Activated CD8-positive, alpha-beta memory T cell treated with anti-CD3 and anti-CD28 coated beads, Interleukin-2, amount 10 ng/mL, durations not matched to agents 7 days and 5 days (primary cell): ENCODE data around the gene GIT2. TPM values are rescaled to one million over a fixed set of nuclear protein-coding genes. Genes with fewer than 3 reads are reported as not detected.
"Not testable (repeated sequence)": the region's sequence is repeated elsewhere in the genome, so short reads cannot be mapped to it uniquely, and the experiment has no call there.

Experiments used
- ATAC-seq: fragments of 150-1000 bp; cut with Tn5 transposase; one replicate; pipeline ENCODE4 v1.10.0; 2021; ENCODE audit warnings: moderate library complexity
- CTCF ChIA-PET: fragments of 350-600 bp; sonication (Branson Sonifier 250); formaldehyde crosslinking; loops from one replicate; lab custom pipeline; 2021; ENCODE audit warnings: antibody characterized with exemption; lab: Charles Lee
- DNase-seq: peaks from one replicate; pipeline ENCODE4 v3.0.0-alpha.2; 2020
- H3K27ac Mint-ChIP-seq: one replicate; pipeline ENCODE4 v1.8.0; 2021; ENCODE audit warnings: mild to moderate bottlenecking, mixed read lengths
- H3K27me3 Mint-ChIP-seq: one replicate; pipeline ENCODE4 v1.8.0; 2021; ENCODE audit warnings: mixed read lengths
- H3K36me3 Mint-ChIP-seq: one replicate; pipeline ENCODE4 v1.8.0; 2021; ENCODE audit warnings: mild to moderate bottlenecking, mixed read lengths
- H3K4me1 Mint-ChIP-seq: one replicate; pipeline ENCODE4 v1.8.0; 2021; ENCODE audit warnings: mixed read lengths
- H3K4me3 Mint-ChIP-seq: one replicate; pipeline ENCODE4 v1.8.0; 2021; ENCODE audit warnings: mild to moderate bottlenecking, moderate library complexity, mixed read lengths
- H3K9me3 Mint-ChIP-seq: one replicate; pipeline ENCODE4 v1.8.0; 2022; ENCODE audit warnings: low read depth, mixed read lengths
- total RNA-seq, 2 experiments: library from RNA; stranded (reverse); gene quantifications; one replicate each; pipeline ENCODE4 v1.2.3, GENCODE V29; 2021

GIT2 gene
- total RNA-seq, 2 experiments from 2014 or later: 90.6 to 92.3 TPM

- peaks cover 22% of the 10 kb centered on the region for H3K4me1 Mint-ChIP-seq
- H3K4me3 Mint-ChIP-seq: no peak overlapping the region
- no peak for ATAC-seq
- CTCF ChIA-PET: interaction anchor here (1.0 kb wide), 1 partner anchor 73 kb away, joined by 4 read pairs; no protein-coding TSS in a partner anchor
- H3K27ac Mint-ChIP-seq: no peak overlapping the region
- H3K27me3 Mint-ChIP-seq: no peaks in the 10 kb centered on the region
- H3K36me3 Mint-ChIP-seq: peaks cover 47% of the 10 kb centered on the region
- H3K9me3 Mint-ChIP-seq: no peaks in the 10 kb centered on the region
- DNase-seq: no peak
Observed at GRCh38 chr12:110020956-110021355, 24.8 kb upstream of the GIT2 start.

- Mint-ChIP-seq H3K4me1 (peaks cover 44% of the 10 kb centered on the region), H3K9me3 (no peaks in the 10 kb centered on the region), H3K27me3 (no peaks in the 10 kb centered on the region), H3K36me3 (peaks cover 42% of the 10 kb centered on the region), H3K4me3 (peak overlapping the region; percentile 27), H3K27ac (peak overlapping the region; percentile 86)
- no peak for DNase-seq
- ATAC-seq: peak; percentile 79
- CTCF ChIA-PET: interaction anchor here (1.6 to 1.9 kb wide), 2 partner anchors 14 to 16 kb away, joined by 4 to 9 read pairs; no protein-coding TSS in a partner anchor
Observed at GRCh38 chr12:110015132-110015531, 19.0 kb upstream of the GIT2 start.

- Mint-ChIP-seq H3K27me3 (no peaks in the 10 kb centered on the region), H3K4me3 (no peak overlapping the region), H3K36me3 (peaks cover 38% of the 10 kb centered on the region), H3K27ac (peak overlapping the region; percentile 67), H3K9me3 (no peaks in the 10 kb centered on the region), H3K4me1 (peaks cover 64% of the 10 kb centered on the region)
- DNase-seq: no peak
- ATAC-seq: no peak
- CTCF ChIA-PET: interaction anchor here (1.2 kb wide), 1 partner anchor 13 kb away, joined by 3 read pairs; no protein-coding TSS in a partner anchor
Observed at GRCh38 chr12:110012659-110013058, 16.5 kb upstream of the GIT2 start.

GRCh38 chr12:110012137-110012536, 16.0 kb upstream of the GIT2 start:
- Mint-ChIP-seq H3K9me3 (no peaks in the 10 kb centered on the region), H3K27me3 (no peaks in the 10 kb centered on the region), H3K4me3 (no peak overlapping the region), H3K4me1 (peaks cover 64% of the 10 kb centered on the region), H3K36me3 (peaks cover 36% of the 10 kb centered on the region), H3K27ac (peak overlapping the region; percentile 67)
- DNase-seq (peak; percentile 45), ATAC-seq (no peak)
- CTCF ChIA-PET: interaction anchor here (1.2 kb wide), 1 partner anchor 12 kb away, joined by 3 read pairs; no protein-coding TSS in a partner anchor

GRCh38 chr12:110010853-110011723, 14.9 kb upstream of the GIT2 start:
- Mint-ChIP-seq H3K9me3 (no peaks in the 10 kb centered on the region), H3K27me3 (no peaks in the 10 kb centered on the region), H3K4me3 (peak overlapping the region; percentile 59), H3K36me3 (peaks cover 43% of the 10 kb centered on the region), H3K4me1 (peaks cover 69% of the 10 kb centered on the region), H3K27ac (peak overlapping the region; percentile 67)
- ATAC-seq: peak; percentile 24
- DNase-seq: peak; percentile 47
- CTCF ChIA-PET: interaction anchor here (0.7 to 1.9 kb wide), 2 partner anchors 11 to 715 kb away, joined by 3 to 9 read pairs; partner anchors contain the start of gene ANKRD13A

GRCh38 chr12:110008681-110009398, 12.7 kb upstream of the GIT2 start:
- Mint-ChIP-seq H3K36me3 (peaks cover 39% of the 10 kb centered on the region), H3K4me1 (peaks cover 78% of the 10 kb centered on the region), H3K4me3 (peak overlapping the region; percentile 46), H3K27ac (peak overlapping the region; percentile 83)
- DNase-seq: peak; percentile 43
- peak; percentile 20 for ATAC-seq
- not testable (repeated sequence) for H3K27me3 Mint-ChIP-seq, H3K9me3 Mint-ChIP-seq
- CTCF ChIA-PET: interaction anchor here (0.6 kb wide), 1 partner anchor 203 kb away, joined by 3 read pairs; no protein-coding TSS in a partner anchor

GRCh38 chr12:110007881-110008280, 11.7 kb upstream of the GIT2 start:
- peaks cover 42% of the 10 kb centered on the region for H3K36me3 Mint-ChIP-seq

GRCh38 chr12:110006115-110006514, 9.9 kb upstream of the GIT2 start:
- CTCF ChIA-PET: no interaction called here
- H3K27me3 Mint-ChIP-seq: no peaks in the 10 kb centered on the region
- H3K4me1 Mint-ChIP-seq: peaks cover 70% of the 10 kb centered on the region
- H3K9me3 Mint-ChIP-seq: no peaks in the 10 kb centered on the region
- no peak overlapping the region for H3K4me3 Mint-ChIP-seq
- DNase-seq (no peak), ATAC-seq (no peak)
- peak overlapping the region; percentile 25 for H3K27ac Mint-ChIP-seq
- peaks cover 33% of the 10 kb centered on the region for H3K36me3 Mint-ChIP-seq

More at GRCh38 chr12:110007881-110008280, 11.7 kb upstream of the GIT2 start:
- Mint-ChIP-seq H3K27me3 (no peaks in the 10 kb centered on the region), H3K4me3 (no peak overlapping the region), H3K4me1 (peaks cover 80% of the 10 kb centered on the region), H3K9me3 (no peaks in the 10 kb centered on the region), H3K27ac (no peak overlapping the region)
- no peak for ATAC-seq
- no peak for DNase-seq
- CTCF ChIA-PET: no interaction called here

- CTCF ChIA-PET: interaction anchor here (0.8 to 1.3 kb wide), 3 partner anchors 11 to 160 kb away, joined by 3 to 4 read pairs (median 4); no protein-coding TSS in a partner anchor
- peak overlapping the region; percentile 40 for H3K4me3 Mint-ChIP-seq
Observed at GRCh38 chr12:110005319-110005973, 9.3 kb upstream of the GIT2 start.

GRCh38 chr12:110004598-110004997, 8.4 kb upstream of the GIT2 start:
- H3K4me3 Mint-ChIP-seq: no peak overlapping the region
- H3K4me1 Mint-ChIP-seq: peaks cover 66% of the 10 kb centered on the region
- peak; percentile 22 for ATAC-seq
- no peaks in the 10 kb centered on the region for H3K27me3 Mint-ChIP-seq
- DNase-seq: no peak
- peaks cover 36% of the 10 kb centered on the region for H3K36me3 Mint-ChIP-seq
- H3K9me3 Mint-ChIP-seq: no peaks in the 10 kb centered on the region
- CTCF ChIA-PET: interaction anchor here (0.8 to 1.3 kb wide), 3 partner anchors 10 to 159 kb away, joined by 3 to 4 read pairs (median 4); no protein-coding TSS in a partner anchor
- peak overlapping the region; percentile 66 for H3K27ac Mint-ChIP-seq

More at GRCh38 chr12:110005319-110005973, 9.3 kb upstream of the GIT2 start:
- DNase-seq: peak; percentile 61
- peak; percentile 78 for ATAC-seq
- H3K27me3 Mint-ChIP-seq: no peaks in the 10 kb centered on the region
- peaks cover 68% of the 10 kb centered on the region for H3K4me1 Mint-ChIP-seq
- peaks cover 33% of the 10 kb centered on the region for H3K36me3 Mint-ChIP-seq
- peak overlapping the region; percentile 74 for H3K27ac Mint-ChIP-seq
- no peaks in the 10 kb centered on the region for H3K9me3 Mint-ChIP-seq

- DNase-seq (no peak), ATAC-seq (no peak)
- Mint-ChIP-seq H3K36me3 (peaks cover 29% of the 10 kb centered on the region), H3K4me3 (no peak overlapping the region), H3K27me3 (no peaks in the 10 kb centered on the region), H3K27ac (no peak overlapping the region), H3K9me3 (no peaks in the 10 kb centered on the region), H3K4me1 (peaks cover 62% of the 10 kb centered on the region)
- CTCF ChIA-PET: no interaction called here
Observed at GRCh38 chr12:110002676-110003515, 6.7 kb upstream of the GIT2 start.

GRCh38 chr12:110001596-110001995, 5.4 kb upstream of the GIT2 start:
- Mint-ChIP-seq H3K27ac (no peak overlapping the region), H3K9me3 (no peaks in the 10 kb centered on the region), H3K27me3 (no peaks in the 10 kb centered on the region), H3K4me1 (peaks cover 63% of the 10 kb centered on the region), H3K36me3 (peaks cover 21% of the 10 kb centered on the region), H3K4me3 (no peak overlapping the region)
- DNase-seq: no peak
- CTCF ChIA-PET: interaction anchor here (0.8 kb wide), 1 partner anchor 148 kb away, joined by 5 read pairs; no protein-coding TSS in a partner anchor
- ATAC-seq: no peak
